NCI-H146 treated with DMSO at 0.1 percent for 48 hours (cell line): ENCODE results near the gene MMP1.

Experiments used
- DNase-seq: peaks from one replicate; lab custom pipeline; 2025; ENCODE audit not compliant: unreplicated experiment; lab: John Stamatoyannopoulos, UW

Gene MMP1

GRCh38 chr11:102798012-102798746 is at the start of gene MMP1:
TSS of gene MMP1 (minus strand) at chr11:102798160. CDS start at chr11:102798092, 68 bp downstream.
- no peak for DNase-seq

- no peak for DNase-seq
Measured at GRCh38 chr11:102846292-102846691, 48.3 kb upstream of the MMP1 start.

GRCh38 chr11:102843489-102843888 is 45.5 kb upstream of the MMP1 start, which contains the start of gene MMP3:
TSS of gene MMP3 (minus strand) at chr11:102843609. CDS start at chr11:102843546, 63 bp downstream.
- DNase-seq, result no peak

- no peak for DNase-seq
Measured at GRCh38 chr11:102842930-102843329, 45.0 kb upstream of the MMP1 start.

GRCh38 chr11:102840018-102840417 is 42.1 kb upstream of the MMP1 start:
- DNase-seq, result no peak

- no peak for DNase-seq
Measured at GRCh38 chr11:102837646-102838045, 39.7 kb upstream of the MMP1 start.

GRCh38 chr11:102837156-102837555 is 39.2 kb upstream of the MMP1 start:
- no peak for DNase-seq

GRCh38 chr11:102836290-102836875 is 38.4 kb upstream of the MMP1 start:
- no peak for DNase-seq

- DNase-seq, result no peak
Measured at GRCh38 chr11:102833731-102834130, 35.8 kb upstream of the MMP1 start.

- no peak for DNase-seq
Measured at GRCh38 chr11:102832612-102833011, 34.7 kb upstream of the MMP1 start.

GRCh38 chr11:102831489-102832440 is 33.8 kb upstream of the MMP1 start:
- DNase-seq, result no peak

GRCh38 chr11:102831128-102831488 is 33.1 kb upstream of the MMP1 start:
- no peak for DNase-seq

- DNase-seq, result no peak
Measured at GRCh38 chr11:102830001-102830727, 32.2 kb upstream of the MMP1 start.

- no peak for DNase-seq
Measured at GRCh38 chr11:102829316-102830000, 31.5 kb upstream of the MMP1 start.

- no peak for DNase-seq
Measured at GRCh38 chr11:102824556-102824955, 26.6 kb upstream of the MMP1 start.

GRCh38 chr11:102819491-102819890 is 21.5 kb upstream of the MMP1 start:
- DNase-seq, result no peak

GRCh38 chr11:102813484-102813883 is 15.5 kb upstream of the MMP1 start:
- no peak for DNase-seq

GRCh38 chr11:102812188-102812587 is 14.2 kb upstream of the MMP1 start:
- no peak for DNase-seq

GRCh38 chr11:102810950-102811660 is 13.1 kb upstream of the MMP1 start:
- DNase-seq, result no peak

GRCh38 chr11:102809971-102810370 is 12.0 kb upstream of the MMP1 start:
- no peak for DNase-seq
